ENCODE results near the gene ERI3.

DNA sequence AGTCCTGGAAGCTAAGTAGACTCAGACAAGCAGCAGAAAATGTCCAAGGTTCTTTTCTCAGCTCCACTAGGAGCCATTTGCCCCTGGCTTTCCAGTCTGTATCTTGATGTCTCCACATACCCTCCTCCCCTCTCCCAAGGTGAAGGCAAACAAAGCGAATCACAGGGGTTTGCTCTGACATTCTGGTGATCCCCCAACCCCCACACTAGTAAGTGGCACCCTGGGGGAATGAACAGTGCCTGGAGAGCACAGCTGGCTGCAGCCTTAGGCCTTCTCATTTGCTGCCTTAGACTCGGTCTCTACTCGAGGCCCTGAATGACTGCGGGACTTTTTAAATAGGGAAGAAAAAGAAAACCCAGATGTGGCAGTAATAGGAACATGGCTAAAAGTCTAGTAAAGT lies 15.3 kb downstream of the ERI3 start:
- TF ChIP-seq MXI1 (IDR thresholded peaks at IDR 0.05; ENCODE audit: borderline replicate concordance, low read depth, low read length) = no peak
- TF ChIP-seq, protein P1, sequence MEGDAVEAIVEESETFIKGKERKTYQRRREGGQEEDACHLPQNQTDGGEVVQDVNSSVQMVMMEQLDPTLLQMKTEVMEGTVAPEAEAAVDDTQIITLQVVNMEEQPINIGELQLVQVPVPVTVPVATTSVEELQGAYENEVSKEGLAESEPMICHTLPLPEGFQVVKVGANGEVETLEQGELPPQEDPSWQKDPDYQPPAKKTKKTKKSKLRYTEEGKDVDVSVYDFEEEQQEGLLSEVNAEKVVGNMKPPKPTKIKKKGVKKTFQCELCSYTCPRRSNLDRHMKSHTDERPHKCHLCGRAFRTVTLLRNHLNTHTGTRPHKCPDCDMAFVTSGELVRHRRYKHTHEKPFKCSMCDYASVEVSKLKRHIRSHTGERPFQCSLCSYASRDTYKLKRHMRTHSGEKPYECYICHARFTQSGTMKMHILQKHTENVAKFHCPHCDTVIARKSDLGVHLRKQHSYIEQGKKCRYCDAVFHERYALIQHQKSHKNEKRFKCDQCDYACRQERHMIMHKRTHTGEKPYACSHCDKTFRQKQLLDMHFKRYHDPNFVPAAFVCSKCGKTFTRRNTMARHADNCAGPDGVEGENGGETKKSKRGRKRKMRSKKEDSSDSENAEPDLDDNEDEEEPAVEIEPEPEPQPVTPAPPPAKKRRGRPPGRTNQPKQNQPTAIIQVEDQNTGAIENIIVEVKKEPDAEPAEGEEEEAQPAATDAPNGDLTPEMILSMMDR (conservative IDR thresholded peaks at IDR 0.05; ENCODE audit: low read depth, low read length) = no peak
- TF ChIP-seq POLR2A (IDR thresholded peaks at IDR 0.05; ENCODE audit: low read depth, low read length) = no peak
- no peak for TF ChIP-seq MAZ (IDR thresholded peaks at IDR 0.05; ENCODE audit: borderline replicate concordance, low read depth, low read length)
- no peak for TF ChIP-seq CEBPB (IDR thresholded peaks at IDR 0.05; ENCODE audit: low read depth, low read length)
- TF ChIP-seq RAD21 (IDR thresholded peaks at IDR 0.05; ENCODE audit: low read length) = no peak
- TF ChIP-seq MAFK (IDR thresholded peaks at IDR 0.05; ENCODE audit: low read depth, low read length) = no peak
- no peak for TF ChIP-seq RFX5 (IDR thresholded peaks at IDR 0.05; ENCODE audit: low read depth, low read length)
- TF ChIP-seq NFE2L2 (IDR thresholded peaks at IDR 0.05; ENCODE audit: low read depth, low read length) = no peak
- TF ChIP-seq BHLHE40 (IDR thresholded peaks at IDR 0.05; ENCODE audit: low read depth, low read length) = no peak
- TF ChIP-seq FOS (IDR thresholded peaks at IDR 0.05; ENCODE audit: low read depth, low read length) = no peak
- TF ChIP-seq, protein P2, sequence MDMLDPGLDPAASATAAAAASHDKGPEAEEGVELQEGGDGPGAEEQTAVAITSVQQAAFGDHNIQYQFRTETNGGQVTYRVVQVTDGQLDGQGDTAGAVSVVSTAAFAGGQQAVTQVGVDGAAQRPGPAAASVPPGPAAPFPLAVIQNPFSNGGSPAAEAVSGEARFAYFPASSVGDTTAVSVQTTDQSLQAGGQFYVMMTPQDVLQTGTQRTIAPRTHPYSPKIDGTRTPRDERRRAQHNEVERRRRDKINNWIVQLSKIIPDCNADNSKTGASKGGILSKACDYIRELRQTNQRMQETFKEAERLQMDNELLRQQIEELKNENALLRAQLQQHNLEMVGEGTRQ (IDR thresholded peaks at IDR 0.05; ENCODE audit: low read depth, low read length) = no peak
- no peak for TF ChIP-seq RCOR1 (IDR thresholded peaks at IDR 0.05; ENCODE audit: insufficient replicate concordance, low read length)
- TF ChIP-seq CHD1 (IDR thresholded peaks at IDR 0.05; ENCODE audit: low read depth, low read length) = no peak

All from IMR-90 (cell line).